Vagina (tissue), 2 donors: Measurements from ENCODE around the gene EVI2A.
"Not testable (repeated sequence)": the region's sequence is repeated elsewhere in the genome, so short reads cannot be mapped to it uniquely, and the experiment has no call there.

Experiments used
- POLR2AphosphoS5 ChIP-seq, 2 donors: sonication (generic); formaldehyde crosslinking; IDR thresholded peaks; one replicate each; pipeline ENCODE4 v1.9.0; 2017; ENCODE audit warnings: antibody characterized with exemption in 2 of 2, mild to moderate bottlenecking in 2 of 2, low read depth in 1 of 2; ENCODE audit not compliant: insufficient read depth in 1 of 2
- TF ChIP-seq, protein P1 (sequence below), 3 experiments: fragments of 450-650 bp in 2 of 3; fragments of 200-600 bp in 1 of 3; sonication (generic) in 1 of 3; IDR thresholded peaks; one replicate each; pipeline ENCODE4 v1.5.1; 2017 to 2019; ENCODE audit warnings: antibody characterized with exemption in 3 of 3, mild to moderate bottlenecking in 2 of 3, moderate library complexity in 2 of 3

DNA sequence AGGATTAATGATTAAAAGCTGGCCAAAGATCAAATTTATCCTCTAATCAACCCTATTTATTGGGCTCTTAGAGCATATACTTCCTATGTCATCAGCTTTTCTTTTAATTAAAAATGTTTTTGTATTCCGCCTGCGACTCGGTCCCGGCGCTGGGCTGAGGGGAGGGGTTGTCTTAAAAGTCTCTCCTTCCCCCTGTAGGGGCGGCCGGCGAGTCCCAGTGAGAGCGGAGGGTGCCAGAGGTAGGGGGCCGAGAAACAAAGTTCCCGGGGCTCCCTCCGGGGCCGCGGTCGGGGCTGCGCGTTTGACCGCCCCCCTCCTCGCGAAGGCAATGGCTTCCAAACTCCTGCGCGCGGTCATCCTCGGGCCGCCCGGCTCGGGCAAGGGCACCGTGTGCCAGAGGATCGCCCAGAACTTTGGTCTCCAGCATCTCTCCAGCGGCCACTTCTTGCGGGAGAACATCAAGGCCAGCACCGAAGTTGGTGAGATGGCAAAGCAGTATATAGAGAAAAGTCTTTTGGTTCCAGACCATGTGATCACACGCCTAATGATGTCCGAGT, 23.8 kb upstream of the EVI2A start:
- TF ChIP-seq, protein P1, sequence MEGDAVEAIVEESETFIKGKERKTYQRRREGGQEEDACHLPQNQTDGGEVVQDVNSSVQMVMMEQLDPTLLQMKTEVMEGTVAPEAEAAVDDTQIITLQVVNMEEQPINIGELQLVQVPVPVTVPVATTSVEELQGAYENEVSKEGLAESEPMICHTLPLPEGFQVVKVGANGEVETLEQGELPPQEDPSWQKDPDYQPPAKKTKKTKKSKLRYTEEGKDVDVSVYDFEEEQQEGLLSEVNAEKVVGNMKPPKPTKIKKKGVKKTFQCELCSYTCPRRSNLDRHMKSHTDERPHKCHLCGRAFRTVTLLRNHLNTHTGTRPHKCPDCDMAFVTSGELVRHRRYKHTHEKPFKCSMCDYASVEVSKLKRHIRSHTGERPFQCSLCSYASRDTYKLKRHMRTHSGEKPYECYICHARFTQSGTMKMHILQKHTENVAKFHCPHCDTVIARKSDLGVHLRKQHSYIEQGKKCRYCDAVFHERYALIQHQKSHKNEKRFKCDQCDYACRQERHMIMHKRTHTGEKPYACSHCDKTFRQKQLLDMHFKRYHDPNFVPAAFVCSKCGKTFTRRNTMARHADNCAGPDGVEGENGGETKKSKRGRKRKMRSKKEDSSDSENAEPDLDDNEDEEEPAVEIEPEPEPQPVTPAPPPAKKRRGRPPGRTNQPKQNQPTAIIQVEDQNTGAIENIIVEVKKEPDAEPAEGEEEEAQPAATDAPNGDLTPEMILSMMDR (IDR thresholded peaks at IDR 0.05) = not testable (repeated sequence)
- TF ChIP-seq POLR2AphosphoS5 (IDR thresholded peaks at IDR 0.05; ENCODE audit: insufficient read depth in 1 of 2, low read depth in 1 of 2) = not testable (repeated sequence)
